H9 (cell line): ENCODE measurements around the gene TSPAN18. TPM values are rescaled to one million over a fixed set of nuclear protein-coding genes. Genes with fewer than 3 reads are reported as not detected.

ENCODE experiments used
- DNase-seq: peaks from one replicate; pipeline ENCODE4 v3.0.0-alpha.2; 2017
- H2AFZ ChIP-seq: one replicate; pipeline ENCODE4 v1.6.1; 2013; ENCODE audit warnings: mild to moderate bottlenecking, low read length, control low read depth, moderate library complexity
- H2AK5ac ChIP-seq: 2 replicates; pipeline ENCODE4 v1.6.1; 2013; ENCODE audit warnings: low read length, control low read depth, mixed read lengths; ENCODE audit not compliant: insufficient read length
- H2BK120ac ChIP-seq: one replicate; pipeline ENCODE4 v1.6.1; 2013; ENCODE audit warnings: low read depth, mild to moderate bottlenecking, low read length, control low read depth, inconsistent platforms; ENCODE audit not compliant: poor library complexity, severe bottlenecking
- H2BK12ac ChIP-seq: 2 replicates; pipeline ENCODE4 v1.6.1; 2013; ENCODE audit warnings: low read length, control low read depth, mixed read lengths, low read depth; ENCODE audit not compliant: insufficient read length
- H2BK15ac ChIP-seq: 2 replicates; pipeline ENCODE4 v1.6.1; 2013; ENCODE audit warnings: low read depth, low read length, control low read depth
- H2BK20ac ChIP-seq: one replicate; pipeline ENCODE4 v1.6.1; 2013; ENCODE audit warnings: low read depth, mild to moderate bottlenecking, low read length, control low read depth, inconsistent platforms; ENCODE audit not compliant: poor library complexity, severe bottlenecking
- H2BK5ac ChIP-seq: 2 replicates; pipeline ENCODE4 v1.6.1; 2013; ENCODE audit warnings: low read length, control low read depth, mixed read lengths; ENCODE audit not compliant: insufficient read length
- H3K14ac ChIP-seq: 2 replicates; pipeline ENCODE4 v1.6.1; 2013; ENCODE audit warnings: low read length, control low read depth; ENCODE audit not compliant: insufficient read depth
- H3K18ac ChIP-seq: 2 replicates; pipeline ENCODE4 v1.6.1; 2013; ENCODE audit warnings: low read depth, mild to moderate bottlenecking, mixed read lengths, low read length, control low read depth; ENCODE audit not compliant: insufficient read length
- H3K23ac ChIP-seq: 2 replicates; pipeline ENCODE4 v1.6.1; 2013; ENCODE audit warnings: low read length, control low read depth, mixed read lengths, low read depth; ENCODE audit not compliant: insufficient read length
- H3K23me2 ChIP-seq: 2 replicates; pipeline ENCODE4 v1.6.1; 2013; ENCODE audit warnings: low read depth, mild to moderate bottlenecking, mixed read lengths, low read length, control low read depth; ENCODE audit not compliant: insufficient read length, poor library complexity, severe bottlenecking
- H3K27ac ChIP-seq: 2 replicates; pipeline ENCODE4 v1.5.1; 2013; ENCODE audit warnings: low read length, control low read depth, mixed read lengths, low read depth; ENCODE audit not compliant: insufficient read length
- H3K27me3 ChIP-seq: 2 replicates; pipeline ENCODE4 v1.6.1; 2013; ENCODE audit warnings: low read length, control low read depth, inconsistent platforms; ENCODE audit not compliant: insufficient read depth
- H3K4ac ChIP-seq: 2 replicates; pipeline ENCODE4 v1.6.1; 2013; ENCODE audit warnings: low read depth, mild to moderate bottlenecking, control low read depth, inconsistent platforms, low read length, moderate library complexity
- H3K4me1 ChIP-seq: 2 replicates; pipeline ENCODE4 v1.6.1; 2013; ENCODE audit warnings: low read length, control low read depth, inconsistent platforms; ENCODE audit not compliant: insufficient read depth
- H3K4me2 ChIP-seq: 2 replicates; pipeline ENCODE4 v1.6.1; 2013; ENCODE audit warnings: low read length, control low read depth, mixed read lengths; ENCODE audit not compliant: insufficient read length, insufficient read depth
- H3K56ac ChIP-seq: 2 replicates; pipeline ENCODE4 v1.6.1; 2013; ENCODE audit warnings: low read depth, mild to moderate bottlenecking, mixed read lengths, low read length, control low read depth; ENCODE audit not compliant: insufficient read length
- H3K79me1 ChIP-seq: 2 replicates; pipeline ENCODE4 v1.6.1; 2013; ENCODE audit warnings: low read depth, mild to moderate bottlenecking, moderate library complexity, low read length, control low read depth, inconsistent platforms; ENCODE audit not compliant: insufficient read depth, poor library complexity, severe bottlenecking
- H3K79me2 ChIP-seq: 2 replicates; pipeline ENCODE4 v1.6.1; 2013; ENCODE audit warnings: low read length, control low read depth, inconsistent platforms; ENCODE audit not compliant: insufficient read depth
- H3K9ac ChIP-seq: 2 replicates; pipeline ENCODE4 v1.6.1; 2013; ENCODE audit warnings: low read length, control low read depth, mixed read lengths; ENCODE audit not compliant: insufficient read length; ENCODE audit errors: extremely low read depth
- H3K9me3 ChIP-seq: one replicate; pipeline ENCODE4 v1.6.1; 2013; ENCODE audit warnings: low read depth, low read length, inconsistent platforms; ENCODE audit not compliant: control insufficient read depth
- H3T11ph ChIP-seq: one replicate; pipeline ENCODE4 v1.6.1; 2013; ENCODE audit warnings: mild to moderate bottlenecking, low read length, control low read depth, inconsistent platforms
- H4K20me1 ChIP-seq: one replicate; pipeline ENCODE4 v1.6.1; 2013; ENCODE audit not compliant: control insufficient read depth, insufficient read length, insufficient read depth
- H4K5ac ChIP-seq: 2 replicates; pipeline ENCODE4 v1.6.1; 2013; ENCODE audit warnings: low read depth, mild to moderate bottlenecking, mixed read lengths, low read length, control low read depth; ENCODE audit not compliant: insufficient read length
- H4K8ac ChIP-seq: replicated peaks from 2 replicates; pipeline ENCODE4 v1.6.1; 2013; ENCODE audit warnings: low read length, control low read depth, mixed read lengths, low read depth; ENCODE audit not compliant: insufficient read length
- H4K91ac ChIP-seq: 2 replicates; pipeline ENCODE4 v1.6.1; 2013; ENCODE audit warnings: low read depth, mild to moderate bottlenecking, moderate library complexity, mixed read lengths, low read length, control low read depth; ENCODE audit not compliant: insufficient read length
- H3K27ac Mint-ChIP-seq, 3 experiments: 2 replicates in 2 of 3; 3 replicates in 1 of 3; pipeline ENCODE4 v1.8.0; 2020 to 2021; ENCODE audit warnings: mixed read lengths in 3 of 3, mild to moderate bottlenecking in 1 of 3, moderate library complexity in 1 of 3
- H3K27me3 Mint-ChIP-seq: 2 replicates; pipeline ENCODE4 v1.8.0; 2021; ENCODE audit warnings: low read depth, mild to moderate bottlenecking, moderate library complexity, mixed read lengths
- H3K36me3 Mint-ChIP-seq, 3 experiments: 2 replicates in 2 of 3; 3 replicates in 1 of 3; pipeline ENCODE4 v1.8.0; 2020 to 2021; ENCODE audit warnings: low read depth in 3 of 3, mixed read lengths in 3 of 3; ENCODE audit not compliant: insufficient read depth in 1 of 3
- H3K4me1 Mint-ChIP-seq, 2 experiments: 2 replicates each; pipeline ENCODE4 v1.8.0; 2020; ENCODE audit warnings: mixed read lengths in 2 of 2
- H3K4me3 Mint-ChIP-seq, 2 experiments: 2 replicates in 1 of 2; 3 replicates in 1 of 2; pipeline ENCODE4 v1.8.0; 2020 to 2021; ENCODE audit warnings: mild to moderate bottlenecking in 2 of 2, mixed read lengths in 2 of 2, moderate library complexity in 1 of 2
- H3K9me3 Mint-ChIP-seq, 2 experiments: 2 replicates in 1 of 2; 3 replicates in 1 of 2; pipeline ENCODE4 v1.8.0; 2020; ENCODE audit warnings: mild to moderate bottlenecking in 2 of 2, mixed read lengths in 2 of 2, moderate library complexity in 1 of 2
- CTCF ChIP-seq: fragments of 200-600 bp; sonication (generic); conservative IDR thresholded peaks from 3 replicates; pipeline ENCODE4 v1.8.0; 2021; ENCODE audit warnings: antibody characterized with exemption, mild to moderate bottlenecking
- WGBS: extraction: QIAGEN DNeasy Blood & Tissue Kit; methylation state at CpG from one replicate; pipeline ENCODE4 v1.1.7; 2013; ENCODE audit warnings: missing lambda C conversion rate, low lambda C conversion rate, mixed read lengths; ENCODE audit not compliant: insufficient read length; ENCODE audit errors: extremely low coverage; 5-methylcytosine and 5-hydroxymethylcytosine counted together
- total RNA-seq: library from RNA; stranded (reverse); gene quantifications from 2 replicates; pipeline ENCODE4 v1.2.1, GENCODE V29; 2021

The TSPAN18 gene
- total RNA-seq, 1 experiment from 2014 or later = 25.3 TPM

GRCh38 chr11:44952082-44952481 is 225.3 kb downstream of the TSPAN18 start:
- H3K4me1 ChIP-seq = peaks cover 9% of the 10 kb centered on the region
- H3K36me3 Mint-ChIP-seq = peaks cover 0 to 2% (median 2%) of the 10 kb centered on the region in 3 experiments; a peak in 3 of 7 replicates
- peak overlapping the region in 1 of 2 experiments; percentile 38; a peak in 1 of 5 replicates for H3K4me3 Mint-ChIP-seq
- WGBS = no CpG with 5 or more reads among the region's 2 CpGs
- peaks cover 6% of the 10 kb centered on the region for H3K23me2 ChIP-seq
- H4K5ac ChIP-seq = no peak overlapping the region
- no peak for TF ChIP-seq CTCF
- H3K23ac ChIP-seq = no peak overlapping the region
- H3K79me1 ChIP-seq = no peaks in the 10 kb centered on the region
- H3K27ac ChIP-seq = no peak overlapping the region
- H3K9ac ChIP-seq = no peak overlapping the region
- H2AK5ac ChIP-seq = no peak overlapping the region
- H2BK120ac ChIP-seq = no peak overlapping the region
- H3K27ac Mint-ChIP-seq = no peak overlapping the region
- no peak overlapping the region for H2BK5ac ChIP-seq
- H2BK15ac ChIP-seq = no peak overlapping the region
- no peak overlapping the region for H4K8ac ChIP-seq
- no peak overlapping the region for H2BK20ac ChIP-seq
- no peaks in the 10 kb centered on the region for H3K9me3 Mint-ChIP-seq
- peaks cover 63 to 74% of the 10 kb centered on the region in 2 experiments for H3K4me1 Mint-ChIP-seq
- no peaks in the 10 kb centered on the region for H4K20me1 ChIP-seq
- H3K4ac ChIP-seq = no peak overlapping the region
- H3K14ac ChIP-seq = no peak overlapping the region
- H4K91ac ChIP-seq = no peak overlapping the region
- H3K9me3 ChIP-seq = no peaks in the 10 kb centered on the region
- H3K4me2 ChIP-seq = no peak overlapping the region
- H2AFZ ChIP-seq = no peak overlapping the region
- no peak overlapping the region for H3K18ac ChIP-seq
- peaks cover 9% of the 10 kb centered on the region for H3K27me3 Mint-ChIP-seq
- DNase-seq = no peak
- H3T11ph ChIP-seq = no peak overlapping the region
- H3K56ac ChIP-seq = no peak overlapping the region
- no peak overlapping the region for H2BK12ac ChIP-seq
- no peaks in the 10 kb centered on the region for H3K79me2 ChIP-seq
- no peaks in the 10 kb centered on the region for H3K27me3 ChIP-seq
